Measurements from ENCODE around the gene WDR7. TPM values are rescaled to one million over a fixed set of nuclear protein-coding genes. Genes with fewer than 3 reads are reported as not detected.

Gene WDR7
- total and polyA plus RNA-seq, 9 of the 15 experiments (the other 6 are each of a cell fraction or from before 2014, with no cell fraction given) = 1.4 to 9.4 (median 5.3) TPM

GRCh38 chr18:56676639-56677038, 25.5 kb downstream of the WDR7 start:
- Histone ChIP-seq H3K4me3 (no peak overlapping the region), H4K20me1 (replicated peaks; ENCODE audit: control insufficient read depth, insufficient read depth, low read length) (no peaks in the 10 kb centered on the region), H3K9ac (ENCODE audit: insufficient read depth in 1 of 2, low read depth in 2 of 2, low read length in 2 of 2) (no peak overlapping the region), H3K27ac (ENCODE audit: extremely low read depth, low read depth, low read length) (no peak overlapping the region), H3K4me1 (replicated peaks in 1 of 2; ENCODE audit: control insufficient read depth in 2 of 2, insufficient read depth in 2 of 2, low read length in 2 of 2) (no peaks in the 10 kb centered on the region), H3K27me3 (ENCODE audit: control insufficient read depth in 2 of 2, insufficient read depth in 2 of 2, low read length in 2 of 2) (no peaks in the 10 kb centered on the region), H3K79me2 (ENCODE audit: control insufficient read depth, insufficient read depth, low read length) (0 out of 3 replicates have a peak, but pooled peaks cover 2% of the 10 kb centered on the region), H2AFZ (ENCODE audit: low read depth, low read length) (no peak overlapping the region), H3K4me2 (ENCODE audit: insufficient read depth, low read length) (no peak overlapping the region), H3K9me1 (ENCODE audit: control insufficient read depth, insufficient read depth, low read length) (no peaks in the 10 kb centered on the region), H3K36me3 (ENCODE audit: control insufficient read depth, insufficient read depth, low read length) (no peaks in the 10 kb centered on the region), H3K9me3 (replicated peaks; ENCODE audit: control insufficient read depth, insufficient read depth, low read depth, low read length) (no peaks in the 10 kb centered on the region)
- ChIA-PET POLR2A (interaction anchor here (0.6 kb wide), 1 partner anchor 88 kb away, joined by 3 read pairs; no protein-coding TSS in a partner anchor), CTCF (ENCODE audit: low intra/inter-chr PET ratio) (no interaction called here)
- in situ Hi-C loops (cut with MboI) = no loop called here
- WGBS (ENCODE audit: insufficient coverage, low coverage, missing lambda C conversion rate) = 42% methylated on average over 2 of the region's 2 CpGs
- ATAC-seq (no peak), FAIRE-seq (no peak), DNase-seq (ENCODE audit: extremely low read depth in 1 of 4, low spot score in 3 of 4) (no peak)
- no TSS peak for BruUV-seq (replicated peaks)
- TF ChIP-seq, protein P1, sequence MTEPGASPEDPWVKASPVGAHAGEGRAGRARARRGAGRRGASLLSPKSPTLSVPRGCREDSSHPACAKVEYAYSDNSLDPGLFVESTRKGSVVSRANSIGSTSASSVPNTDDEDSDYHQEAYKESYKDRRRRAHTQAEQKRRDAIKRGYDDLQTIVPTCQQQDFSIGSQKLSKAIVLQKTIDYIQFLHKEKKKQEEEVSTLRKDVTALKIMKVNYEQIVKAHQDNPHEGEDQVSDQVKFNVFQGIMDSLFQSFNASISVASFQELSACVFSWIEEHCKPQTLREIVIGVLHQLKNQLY (CRISPR knock-in tag; conservative IDR thresholded peaks at IDR 0.05) = no peak
- no peak for TF ChIP-seq ADNP (tag; IDR thresholded peaks at IDR 0.05)
- intact Hi-C loops (cut with micrococcal nuclease) = no loop called here

GRCh38 chr18:56678836-56679565, 27.8 kb downstream of the WDR7 start:
- Histone ChIP-seq H4K20me1 (replicated peaks; ENCODE audit: control insufficient read depth, insufficient read depth, low read length) (no peaks in the 10 kb centered on the region), H2AFZ (ENCODE audit: low read depth, low read length) (no peak overlapping the region), H3K27ac (ENCODE audit: extremely low read depth, low read depth, low read length) (no peak overlapping the region), H3K27me3 (ENCODE audit: control insufficient read depth in 2 of 2, insufficient read depth in 2 of 2, low read length in 2 of 2) (no peaks in the 10 kb centered on the region), H3K79me2 (ENCODE audit: control insufficient read depth, insufficient read depth, low read length) (no peaks in the 10 kb centered on the region), H3K9ac (ENCODE audit: insufficient read depth in 1 of 2, low read depth in 2 of 2, low read length in 2 of 2) (no peak overlapping the region), H3K4me2 (ENCODE audit: insufficient read depth, low read length) (no peak overlapping the region), H3K9me1 (ENCODE audit: control insufficient read depth, insufficient read depth, low read length) (no peaks in the 10 kb centered on the region), H3K36me3 (ENCODE audit: control insufficient read depth, insufficient read depth, low read length) (no peaks in the 10 kb centered on the region), H3K4me3 (no peak overlapping the region), H3K9me3 (replicated peaks; ENCODE audit: control insufficient read depth, insufficient read depth, low read depth, low read length) (no peaks in the 10 kb centered on the region), H3K4me1 (replicated peaks in 1 of 2; ENCODE audit: control insufficient read depth in 2 of 2, insufficient read depth in 2 of 2, low read length in 2 of 2) (no peaks in the 10 kb centered on the region)
- no TSS peak for BruUV-seq (replicated peaks)
- FAIRE-seq (no peak), ATAC-seq (no peak), DNase-seq (ENCODE audit: extremely low read depth in 1 of 4, low spot score in 3 of 4) (no peak)
- WGBS (ENCODE audit: insufficient coverage, low coverage, missing lambda C conversion rate) = 41% methylated on average over 4 of the region's 4 CpGs
- in situ Hi-C loops (cut with MboI) (no loop called here), intact Hi-C loops (cut with micrococcal nuclease) (no loop called here)
- TF ChIP-seq FUS (optimal IDR thresholded peaks at IDR 0.05; ENCODE audit: low read depth, low read length) = no peak
- no peak for TF ChIP-seq SMC3 (conservative IDR thresholded peaks at IDR 0.05; ENCODE audit: insufficient read depth, low read depth, low read length)
- no peak for TF ChIP-seq ZEB2 (IDR thresholded peaks at IDR 0.05)
- no peak for TF ChIP-seq POU5F1 (IDR thresholded peaks at IDR 0.05; ENCODE audit: borderline replicate concordance, low read depth, low read length, partially characterized antibody)
- TF ChIP-seq, protein P2, sequence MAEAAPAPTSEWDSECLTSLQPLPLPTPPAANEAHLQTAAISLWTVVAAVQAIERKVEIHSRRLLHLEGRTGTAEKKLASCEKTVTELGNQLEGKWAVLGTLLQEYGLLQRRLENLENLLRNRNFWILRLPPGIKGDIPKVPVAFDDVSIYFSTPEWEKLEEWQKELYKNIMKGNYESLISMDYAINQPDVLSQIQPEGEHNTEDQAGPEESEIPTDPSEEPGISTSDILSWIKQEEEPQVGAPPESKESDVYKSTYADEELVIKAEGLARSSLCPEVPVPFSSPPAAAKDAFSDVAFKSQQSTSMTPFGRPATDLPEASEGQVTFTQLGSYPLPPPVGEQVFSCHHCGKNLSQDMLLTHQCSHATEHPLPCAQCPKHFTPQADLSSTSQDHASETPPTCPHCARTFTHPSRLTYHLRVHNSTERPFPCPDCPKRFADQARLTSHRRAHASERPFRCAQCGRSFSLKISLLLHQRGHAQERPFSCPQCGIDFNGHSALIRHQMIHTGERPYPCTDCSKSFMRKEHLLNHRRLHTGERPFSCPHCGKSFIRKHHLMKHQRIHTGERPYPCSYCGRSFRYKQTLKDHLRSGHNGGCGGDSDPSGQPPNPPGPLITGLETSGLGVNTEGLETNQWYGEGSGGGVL (CRISPR knock-in tag; IDR thresholded peaks at IDR 0.05) = no peak
- TF ChIP-seq, protein P3, sequence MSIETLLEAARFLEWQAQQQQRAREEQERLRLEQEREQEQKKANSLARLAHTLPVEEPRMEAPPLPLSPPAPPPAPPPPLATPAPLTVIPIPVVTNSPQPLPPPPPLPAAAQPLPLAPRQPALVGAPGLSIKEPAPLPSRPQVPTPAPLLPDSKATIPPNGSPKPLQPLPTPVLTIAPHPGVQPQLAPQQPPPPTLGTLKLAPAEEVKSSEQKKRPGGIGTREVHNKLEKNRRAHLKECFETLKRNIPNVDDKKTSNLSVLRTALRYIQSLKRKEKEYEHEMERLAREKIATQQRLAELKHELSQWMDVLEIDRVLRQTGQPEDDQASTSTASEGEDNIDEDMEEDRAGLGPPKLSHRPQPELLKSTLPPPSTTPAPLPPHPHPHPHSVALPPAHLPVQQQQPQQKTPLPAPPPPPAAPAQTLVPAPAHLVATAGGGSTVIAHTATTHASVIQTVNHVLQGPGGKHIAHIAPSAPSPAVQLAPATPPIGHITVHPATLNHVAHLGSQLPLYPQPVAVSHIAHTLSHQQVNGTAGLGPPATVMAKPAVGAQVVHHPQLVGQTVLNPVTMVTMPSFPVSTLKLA (conservative IDR thresholded peaks at IDR 0.05) = no peak
- no peak for TF ChIP-seq MTA3 (IDR thresholded peaks at IDR 0.05; ENCODE audit: borderline replicate concordance)
- no peak for TF ChIP-seq ZFPM2 (CRISPR knock-in tag; IDR thresholded peaks at IDR 0.05)
- POLR2A ChIA-PET = no interaction called here
- CTCF ChIA-PET (ENCODE audit: low intra/inter-chr PET ratio) = no interaction called here

Measured in K562 (cell line).